Measurements from ENCODE around the gene KIF4B.

GRCh38 chr5:155046591-155046990 is 33.0 kb downstream of the KIF4B start:
- TF ChIP-seq CTCF (IDR thresholded peaks at IDR 0.05; ENCODE audit: extremely low read depth in 1 of 2, insufficient read depth in 1 of 2, low read depth in 1 of 2, low read length in 2 of 2) = no peak
- no peak for TF ChIP-seq MYC (IDR thresholded peaks at IDR 0.05; ENCODE audit: low read depth, low read length)
- TF ChIP-seq POLR2AphosphoS5 (IDR thresholded peaks at IDR 0.05; ENCODE audit: insufficient read depth, low read depth, low read length) = no peak
- TF ChIP-seq POLR2A (IDR thresholded peaks at IDR 0.05; ENCODE audit: low read depth, low read length) = no peak
